ENCODE data around the gene UCN.
"Not testable (repeated sequence)": the region's sequence is repeated elsewhere in the genome, so short reads cannot be mapped to it uniquely, and the experiment has no call there.

DNA sequence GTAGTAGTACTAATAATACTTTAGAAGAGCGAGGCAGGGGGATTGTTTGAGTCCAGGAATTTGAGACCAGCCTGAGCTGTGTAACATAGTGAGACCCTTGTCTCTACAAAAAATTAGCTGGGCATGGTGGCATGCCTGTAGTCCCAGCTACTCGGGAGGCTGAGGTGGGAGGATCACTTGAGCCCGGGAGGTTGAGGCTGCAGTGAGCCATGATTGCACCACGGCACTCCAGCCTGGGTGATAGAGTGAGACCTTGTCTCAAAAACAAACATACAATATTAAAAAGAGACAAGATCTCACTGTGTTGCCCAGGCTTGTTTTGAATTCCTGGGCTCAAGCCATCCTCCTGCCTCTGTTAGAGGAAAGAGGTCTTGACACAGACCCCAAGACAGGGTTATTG lies 7.6 kb downstream of the UCN start:
- TF ChIP-seq, protein P1, sequence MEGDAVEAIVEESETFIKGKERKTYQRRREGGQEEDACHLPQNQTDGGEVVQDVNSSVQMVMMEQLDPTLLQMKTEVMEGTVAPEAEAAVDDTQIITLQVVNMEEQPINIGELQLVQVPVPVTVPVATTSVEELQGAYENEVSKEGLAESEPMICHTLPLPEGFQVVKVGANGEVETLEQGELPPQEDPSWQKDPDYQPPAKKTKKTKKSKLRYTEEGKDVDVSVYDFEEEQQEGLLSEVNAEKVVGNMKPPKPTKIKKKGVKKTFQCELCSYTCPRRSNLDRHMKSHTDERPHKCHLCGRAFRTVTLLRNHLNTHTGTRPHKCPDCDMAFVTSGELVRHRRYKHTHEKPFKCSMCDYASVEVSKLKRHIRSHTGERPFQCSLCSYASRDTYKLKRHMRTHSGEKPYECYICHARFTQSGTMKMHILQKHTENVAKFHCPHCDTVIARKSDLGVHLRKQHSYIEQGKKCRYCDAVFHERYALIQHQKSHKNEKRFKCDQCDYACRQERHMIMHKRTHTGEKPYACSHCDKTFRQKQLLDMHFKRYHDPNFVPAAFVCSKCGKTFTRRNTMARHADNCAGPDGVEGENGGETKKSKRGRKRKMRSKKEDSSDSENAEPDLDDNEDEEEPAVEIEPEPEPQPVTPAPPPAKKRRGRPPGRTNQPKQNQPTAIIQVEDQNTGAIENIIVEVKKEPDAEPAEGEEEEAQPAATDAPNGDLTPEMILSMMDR (IDR thresholded peaks at IDR 0.05), result not testable (repeated sequence)
- TF ChIP-seq POLR2A (IDR thresholded peaks at IDR 0.05), result not testable (repeated sequence)

Measured in uterus (tissue), 2 donors.